GM08714 (cell line): ENCODE data around the gene PCMT1.
"Not testable (repeated sequence)": the region's sequence is repeated elsewhere in the genome, so short reads cannot be mapped to it uniquely, and the experiment has no call there.

Experiments
- H3K4me3 ChIP-seq: fragments of 200-500 bp; sonication (Bioruptor generic); 2 replicates; pipeline ENCODE4 v1.5.1; 2014; ENCODE audit warnings: mild to moderate bottlenecking, low read length, inconsistent platforms
- ZNF274 ChIP-seq: IDR thresholded peaks from 2 replicates; pipeline ENCODE4 v1.6.1; 2012; ENCODE audit warnings: mild to moderate bottlenecking, low read depth, low read length

PCMT1 gene

DNA sequence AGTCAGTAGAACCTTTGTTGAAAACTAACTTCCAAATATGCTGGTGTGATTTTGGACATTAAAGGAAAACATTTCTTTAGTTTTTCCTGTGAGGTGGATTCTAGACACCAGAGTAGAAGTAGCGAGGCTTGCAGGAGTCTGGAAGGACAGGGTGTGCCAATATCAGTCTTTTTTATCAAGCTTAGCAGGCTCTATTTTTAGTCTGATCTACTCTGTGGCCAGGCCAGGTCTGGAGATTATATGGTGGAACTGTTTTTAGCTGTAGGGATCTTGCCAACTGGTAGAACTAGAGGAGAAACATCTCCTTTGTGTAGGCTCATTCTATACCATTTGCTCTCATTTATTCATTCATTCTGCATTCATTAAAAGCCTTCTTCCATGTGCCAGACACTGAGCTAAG lies 72.0 kb downstream of the PCMT1 start:
- no peak overlapping the region for H3K4me3 ChIP-seq
- no peak for TF ChIP-seq ZNF274

GRCh38 chr6:149823013-149823412 lies 73.5 kb downstream of the PCMT1 start:
- TF ChIP-seq ZNF274: no peak
- no peak overlapping the region for H3K4me3 ChIP-seq

GRCh38 chr6:149825292-149825691 lies 75.8 kb downstream of the PCMT1 start:
- no peak for TF ChIP-seq ZNF274
- no peak overlapping the region for H3K4me3 ChIP-seq

GRCh38 chr6:149830731-149831307 lies 81.3 kb downstream of the PCMT1 start:
- H3K4me3 ChIP-seq: no peak overlapping the region
- TF ChIP-seq ZNF274: no peak

DNA sequence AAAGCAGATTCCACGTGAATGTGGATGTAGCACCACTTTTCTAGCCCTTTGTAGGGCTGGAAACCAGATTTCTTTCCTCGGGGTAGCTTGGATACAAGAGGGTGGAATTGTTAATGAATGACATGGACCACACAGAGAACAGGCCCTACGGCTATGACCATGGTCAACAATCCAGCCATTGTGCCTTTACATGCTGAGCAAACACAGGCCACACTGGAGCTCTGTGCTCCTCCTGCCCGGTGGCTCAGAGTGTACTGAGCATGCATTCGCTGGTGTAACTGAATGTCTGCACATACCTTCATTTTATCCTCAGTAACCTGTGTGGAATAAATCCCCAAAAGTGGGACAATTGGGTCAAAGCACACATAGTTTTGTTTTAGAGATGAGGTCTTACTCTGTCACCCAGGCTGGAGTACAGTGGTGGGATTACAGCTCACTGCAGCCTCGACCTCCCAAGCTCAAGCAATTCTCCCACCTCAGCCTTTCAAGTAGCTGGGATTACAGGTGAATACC lies 81.8 kb downstream of the PCMT1 start:
- no peak overlapping the region for H3K4me3 ChIP-seq
- TF ChIP-seq ZNF274: no peak

DNA sequence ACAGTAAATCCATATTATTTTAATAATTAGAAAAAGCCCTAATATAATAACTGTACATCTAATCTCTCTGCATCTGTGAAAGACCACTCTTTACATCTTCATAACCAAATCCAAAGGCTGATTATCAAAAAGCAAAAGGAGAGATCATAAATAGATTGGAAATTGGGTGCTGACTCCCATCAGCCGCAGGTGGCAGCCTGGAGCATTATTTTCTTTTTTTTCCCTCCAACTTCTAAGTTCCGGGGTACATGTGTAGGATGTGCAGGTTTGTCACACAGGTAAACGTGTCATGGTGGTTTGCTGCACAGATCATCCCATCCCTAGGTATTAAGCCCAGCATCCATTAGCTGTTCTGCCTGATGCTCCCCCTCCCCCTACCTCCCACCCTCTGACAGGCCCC lies 84.1 kb downstream of the PCMT1 start:
- no peak for TF ChIP-seq ZNF274
- no peak overlapping the region for H3K4me3 ChIP-seq

GRCh38 chr6:149834513-149835481 lies 85.3 kb downstream of the PCMT1 start:
- no peak for TF ChIP-seq ZNF274
- no peak overlapping the region for H3K4me3 ChIP-seq

DNA sequence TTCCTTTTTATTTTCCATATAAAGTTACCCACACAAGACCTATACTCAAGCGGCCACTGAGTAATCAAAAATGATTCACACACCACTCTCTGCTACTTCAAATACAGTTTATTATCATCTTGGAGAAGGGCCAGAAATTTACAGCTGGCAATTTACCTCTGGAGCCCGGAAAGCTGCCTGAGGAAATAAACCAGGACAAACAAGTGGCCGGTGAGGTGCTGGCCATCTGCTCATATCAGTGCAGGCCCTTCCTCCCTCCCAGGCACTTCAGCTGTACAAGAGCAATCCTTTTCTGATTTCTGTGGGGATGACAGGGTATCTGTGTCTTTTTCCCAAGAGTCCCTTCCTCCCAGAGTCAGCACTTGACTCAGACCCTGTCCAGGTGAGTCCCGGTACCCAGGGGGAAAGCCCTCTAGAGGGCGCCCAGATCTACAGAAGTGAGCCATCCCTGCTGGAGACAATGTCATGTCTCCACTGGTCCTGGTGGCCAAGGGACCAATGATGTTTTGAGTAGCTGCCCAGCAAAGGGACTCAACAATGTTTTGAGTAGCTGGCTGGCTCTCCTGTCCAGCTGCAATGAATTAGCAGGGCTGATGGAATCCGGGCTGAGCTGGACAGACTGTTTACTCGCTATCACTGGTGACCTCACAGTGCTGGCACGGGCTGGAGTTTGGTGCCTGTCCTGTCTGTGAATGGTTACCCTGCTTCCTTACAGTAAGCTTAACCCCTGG lies 91.0 kb downstream of the PCMT1 start:
- no peak for TF ChIP-seq ZNF274
- no peak overlapping the region for H3K4me3 ChIP-seq

GRCh38 chr6:149842331-149842730 lies 92.8 kb downstream of the PCMT1 start:
- TF ChIP-seq ZNF274: no peak
- no peak overlapping the region for H3K4me3 ChIP-seq

- no peak for TF ChIP-seq ZNF274
Measured at GRCh38 chr6:149843051-149843633, 93.6 kb downstream of the PCMT1 start.

DNA sequence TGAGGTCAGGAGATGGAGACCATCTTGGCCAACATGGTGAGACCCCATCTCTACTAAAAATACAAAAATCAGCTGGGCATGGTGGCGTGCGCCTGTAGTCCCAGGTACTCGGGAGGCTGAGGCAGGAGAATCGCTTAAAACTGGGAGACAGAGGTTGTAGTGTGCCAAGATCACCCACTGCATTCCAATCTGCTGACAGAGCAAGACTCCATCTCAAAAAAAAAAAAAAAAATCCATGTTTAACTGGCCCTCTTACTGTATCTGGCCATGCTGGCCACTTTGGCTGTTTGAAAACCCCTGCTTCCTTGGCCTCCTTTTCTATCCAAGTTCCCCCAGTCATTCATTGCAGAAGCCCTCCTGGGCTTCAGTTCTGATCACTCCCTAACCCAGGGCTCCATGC lies 94.5 kb downstream of the PCMT1 start:
- not testable (repeated sequence) for H3K4me3 ChIP-seq

More at GRCh38 chr6:149843051-149843633, 93.6 kb downstream of the PCMT1 start:
- H3K4me3 ChIP-seq: no peak overlapping the region

GRCh38 chr6:149844480-149844879 lies 94.9 kb downstream of the PCMT1 start:
- no peak overlapping the region for H3K4me3 ChIP-seq
- no peak for TF ChIP-seq ZNF274

DNA sequence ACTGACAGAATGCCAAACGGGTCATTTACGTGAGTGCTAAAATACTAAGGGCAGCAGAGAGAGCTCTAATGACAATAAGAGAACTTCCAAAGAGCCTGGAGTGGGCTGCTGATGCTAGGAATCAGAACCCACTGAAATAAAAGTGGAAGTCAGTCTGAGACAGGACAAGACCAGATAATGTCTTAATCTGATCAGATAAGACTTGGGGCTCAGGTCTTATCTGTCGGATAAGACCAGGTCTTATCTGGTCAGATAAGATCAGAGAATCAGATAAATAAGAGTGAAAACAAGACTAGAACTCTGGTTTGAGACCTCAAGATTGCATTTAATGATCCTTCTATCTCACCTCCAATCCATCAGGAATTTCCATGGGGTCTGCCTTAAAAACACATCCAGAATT lies 96.0 kb downstream of the PCMT1 start:
- no peak for TF ChIP-seq ZNF274
- H3K4me3 ChIP-seq: no peak overlapping the region

DNA sequence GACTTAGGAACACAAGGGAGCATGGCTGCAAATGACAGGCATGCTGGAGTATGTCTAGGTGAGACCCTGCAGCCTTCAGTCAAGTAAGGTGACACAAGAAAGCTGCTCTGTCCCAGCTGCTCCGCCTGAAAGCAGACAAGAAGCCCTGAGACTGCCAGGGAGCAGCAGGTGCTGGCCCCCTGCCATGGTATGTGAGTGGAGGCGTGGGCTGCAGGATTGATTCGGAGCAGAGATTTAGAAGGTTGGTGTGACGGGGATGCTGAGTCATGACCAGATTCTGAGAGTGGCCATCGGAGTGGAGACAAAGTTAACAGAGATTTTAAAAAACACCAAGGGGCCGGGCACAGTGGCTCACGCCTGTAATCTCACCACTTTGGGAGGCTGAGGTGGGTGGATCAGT lies 96.8 kb downstream of the PCMT1 start:
- TF ChIP-seq ZNF274: no peak
- H3K4me3 ChIP-seq: no peak overlapping the region

DNA sequence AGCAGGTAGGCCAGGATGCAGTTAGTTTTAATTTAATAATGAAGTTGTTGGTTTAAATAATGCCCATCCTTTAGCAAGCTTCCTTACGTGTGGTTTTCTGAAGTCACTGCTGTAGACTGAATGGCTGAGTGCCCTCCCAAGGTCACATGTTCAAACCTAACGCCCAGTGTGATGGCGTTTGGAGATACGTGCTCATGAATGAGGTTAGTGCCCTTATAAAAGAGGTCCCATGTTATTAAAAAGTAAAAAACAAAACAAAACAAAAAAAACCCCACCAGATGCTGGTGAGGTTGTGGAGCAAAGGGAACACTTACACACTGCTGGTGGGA lies 98.4 kb downstream of the PCMT1 start:
- TF ChIP-seq ZNF274: no peak
- H3K4me3 ChIP-seq: no peak overlapping the region

DNA sequence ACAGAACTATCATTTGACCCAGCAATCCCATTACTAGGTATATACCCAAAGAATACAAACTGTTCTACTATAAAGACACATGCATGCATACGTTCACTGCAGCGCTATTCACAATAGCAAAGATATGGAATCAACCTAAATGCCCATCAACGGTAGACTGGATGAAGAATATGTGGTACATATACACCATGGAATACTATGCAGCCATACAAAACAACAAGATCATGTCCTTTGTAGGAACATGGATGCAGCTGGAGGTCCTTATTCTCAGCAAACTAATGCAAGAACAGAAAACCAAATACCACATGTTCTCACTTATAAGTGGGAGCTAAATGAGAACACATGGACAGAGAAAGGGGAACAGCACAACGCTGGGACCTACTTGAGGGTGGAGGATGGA lies 98.8 kb downstream of the PCMT1 start:
- not testable (repeated sequence) for H3K4me3 ChIP-seq
